GM19023 (cell line): ENCODE data around the gene MFGE8.

ENCODE experiments used
- ATAC-seq: cut with Tn5 transposase; IDR thresholded peaks from one replicate; pipeline ENCODE4 v1.9.1; 2021; ENCODE audit warnings: mild to moderate bottlenecking, moderate library complexity; ENCODE audit not compliant: unreplicated experiment

Gene MFGE8

DNA sequence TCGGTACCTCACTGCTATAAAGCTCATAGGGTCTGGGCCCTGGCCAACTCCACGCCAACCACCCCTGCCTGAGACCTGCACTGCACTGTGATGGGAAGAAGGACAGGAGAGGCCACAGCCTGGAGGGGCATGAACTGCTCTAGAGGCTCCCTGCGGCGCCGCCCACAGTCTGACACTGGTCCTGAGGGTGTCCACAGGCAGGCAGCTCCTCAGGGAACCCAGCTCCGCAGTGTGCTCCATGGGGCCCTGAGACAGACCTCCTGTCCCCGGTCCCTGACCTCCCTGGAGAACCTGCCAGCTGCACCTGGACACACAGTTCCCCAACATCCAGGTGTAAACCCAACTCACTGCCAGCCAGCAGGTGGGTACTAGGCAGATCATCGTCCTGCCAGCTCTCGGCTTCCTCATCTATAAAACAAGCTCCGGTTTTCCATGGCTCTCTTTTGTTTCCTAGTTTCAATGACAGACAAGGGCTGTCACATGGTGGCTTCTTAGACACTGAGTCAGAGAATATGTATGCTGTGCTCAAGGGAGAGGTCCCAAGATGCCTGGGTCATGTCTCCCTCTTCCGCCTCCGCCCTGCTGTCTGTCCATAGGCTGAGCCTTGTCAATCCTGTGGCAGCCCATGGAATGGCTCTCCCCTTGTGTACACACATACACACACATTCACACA is 12.7 kb downstream of the MFGE8 start:
- ATAC-seq = no peak

DNA sequence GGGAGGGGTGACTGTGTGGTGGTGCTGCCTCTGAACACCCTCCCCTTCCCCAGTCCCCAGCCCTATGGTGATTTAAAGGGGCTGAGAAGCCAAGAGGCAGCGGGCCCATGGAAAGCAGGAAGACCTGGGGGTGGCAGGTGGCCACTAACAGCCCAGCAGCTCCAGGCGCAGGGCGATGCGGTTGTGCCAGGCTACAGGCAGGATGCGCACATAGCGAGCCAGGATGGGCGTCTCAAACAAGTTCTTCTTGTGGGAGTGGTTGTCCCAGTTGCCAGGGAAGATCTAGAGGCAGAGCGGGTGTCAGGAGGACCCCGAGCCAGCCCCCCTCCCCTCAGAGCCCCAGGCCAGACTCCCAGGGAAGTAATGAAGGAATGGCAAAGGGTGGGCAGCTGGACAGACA is 13.9 kb downstream of the MFGE8 start:
- ATAC-seq = no peak

GRCh38 chr15:88898736-88899135 is 14.4 kb downstream of the MFGE8 start:
- ATAC-seq = no peak

GRCh38 chr15:88897456-88898194 is 15.6 kb downstream of the MFGE8 start:
- ATAC-seq = no peak

GRCh38 chr15:88897142-88897455 is 16.1 kb downstream of the MFGE8 start:
- ATAC-seq = no peak

- no peak for ATAC-seq
These were observed 16.7 kb downstream of the MFGE8 start for GRCh38 chr15:88896333-88897033.

GRCh38 chr15:88894819-88895767 is 18.1 kb downstream of the MFGE8 start, which contains the start of gene HAPLN3:
Gene HAPLN3, minus strand, starts transcription at chr15:88895544. Its CDS starts 8,246 bp downstream, at chr15:88887298.
- peak; percentile 49 for ATAC-seq

- ATAC-seq = no peak
These were observed 18.8 kb downstream of the MFGE8 start for GRCh38 chr15:88894348-88894818.

DNA sequence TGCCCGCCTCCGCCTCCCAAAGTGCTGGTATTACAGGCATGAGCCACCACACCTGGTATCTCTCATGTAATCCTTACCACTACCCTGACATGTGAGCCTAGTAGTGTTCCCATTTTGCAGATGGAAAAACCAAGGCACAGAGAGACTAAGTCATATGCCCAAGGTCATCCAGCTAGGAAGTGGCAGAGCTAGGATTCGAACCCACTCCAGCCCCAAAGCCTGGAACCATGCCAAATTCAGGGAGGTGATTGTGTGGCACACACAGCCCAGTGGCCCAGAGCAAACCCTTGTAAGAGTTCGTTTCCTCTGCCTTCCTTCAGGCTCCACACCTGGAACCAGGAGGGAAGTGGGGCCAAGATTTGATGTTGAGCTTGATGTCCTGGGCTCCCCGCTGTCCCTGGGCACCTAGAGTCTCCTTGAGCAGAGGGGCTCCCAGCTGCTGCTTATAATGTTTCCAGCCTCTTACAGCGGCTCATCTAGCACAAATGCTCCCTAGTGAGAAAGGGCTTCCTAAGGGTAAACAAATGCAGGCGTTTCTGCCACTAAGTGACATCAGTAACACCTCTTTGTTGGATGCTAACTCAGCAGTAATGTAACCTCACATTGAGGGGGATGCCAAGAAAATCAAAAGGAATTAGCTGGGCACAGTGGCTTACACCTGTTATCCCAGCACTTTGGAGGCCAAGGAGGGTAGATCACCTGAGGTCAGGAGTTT is 21.5 kb downstream of the MFGE8 start:
- no peak for ATAC-seq

- no peak for ATAC-seq
These were observed 22.7 kb downstream of the MFGE8 start for GRCh38 chr15:88890495-88890894.

- ATAC-seq = no peak
These were observed 24.5 kb downstream of the MFGE8 start for GRCh38 chr15:88888719-88889118.

GRCh38 chr15:88887068-88887580 is 26.1 kb downstream of the MFGE8 start:
- no peak for ATAC-seq

DNA sequence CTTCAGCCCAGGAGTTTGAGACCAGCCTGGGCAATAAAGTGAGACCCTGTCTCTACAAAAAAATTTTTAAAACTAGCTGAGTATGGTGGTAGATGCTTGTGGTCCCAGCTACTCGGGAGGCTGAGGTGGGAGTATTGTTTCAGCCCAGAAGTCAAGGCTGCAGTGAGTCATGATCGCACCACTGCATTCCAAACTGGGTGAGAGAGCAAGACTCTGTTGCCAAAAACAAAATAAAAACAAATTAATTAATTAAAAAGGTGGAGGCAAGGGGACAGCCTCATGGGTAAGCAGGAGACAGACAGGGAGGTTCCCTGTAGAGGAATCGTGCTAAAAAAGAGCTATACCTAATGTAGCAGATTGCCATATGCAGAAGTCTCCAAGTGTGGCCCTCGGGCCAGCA is 30.4 kb downstream of the MFGE8 start:
- no peak for ATAC-seq

DNA sequence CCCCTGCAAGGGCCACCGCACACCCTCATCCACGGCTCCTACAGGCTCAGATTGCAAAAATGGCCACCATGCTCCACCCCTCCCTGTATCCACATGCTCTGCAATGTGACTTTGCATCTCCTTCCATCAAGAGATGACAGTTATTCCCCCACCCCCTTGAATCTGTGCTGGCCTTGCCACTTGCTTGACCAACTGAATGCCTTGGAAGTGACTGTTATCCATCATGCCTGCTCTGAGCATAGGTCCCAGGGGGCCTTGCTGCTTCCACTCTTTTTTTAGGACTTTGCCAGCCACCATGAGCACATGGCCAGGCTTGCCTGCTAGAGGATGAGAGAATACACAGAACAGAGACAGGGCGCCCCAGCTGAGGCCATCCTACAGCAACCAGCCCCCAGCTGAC is 31.4 kb downstream of the MFGE8 start:
- no peak for ATAC-seq

DNA sequence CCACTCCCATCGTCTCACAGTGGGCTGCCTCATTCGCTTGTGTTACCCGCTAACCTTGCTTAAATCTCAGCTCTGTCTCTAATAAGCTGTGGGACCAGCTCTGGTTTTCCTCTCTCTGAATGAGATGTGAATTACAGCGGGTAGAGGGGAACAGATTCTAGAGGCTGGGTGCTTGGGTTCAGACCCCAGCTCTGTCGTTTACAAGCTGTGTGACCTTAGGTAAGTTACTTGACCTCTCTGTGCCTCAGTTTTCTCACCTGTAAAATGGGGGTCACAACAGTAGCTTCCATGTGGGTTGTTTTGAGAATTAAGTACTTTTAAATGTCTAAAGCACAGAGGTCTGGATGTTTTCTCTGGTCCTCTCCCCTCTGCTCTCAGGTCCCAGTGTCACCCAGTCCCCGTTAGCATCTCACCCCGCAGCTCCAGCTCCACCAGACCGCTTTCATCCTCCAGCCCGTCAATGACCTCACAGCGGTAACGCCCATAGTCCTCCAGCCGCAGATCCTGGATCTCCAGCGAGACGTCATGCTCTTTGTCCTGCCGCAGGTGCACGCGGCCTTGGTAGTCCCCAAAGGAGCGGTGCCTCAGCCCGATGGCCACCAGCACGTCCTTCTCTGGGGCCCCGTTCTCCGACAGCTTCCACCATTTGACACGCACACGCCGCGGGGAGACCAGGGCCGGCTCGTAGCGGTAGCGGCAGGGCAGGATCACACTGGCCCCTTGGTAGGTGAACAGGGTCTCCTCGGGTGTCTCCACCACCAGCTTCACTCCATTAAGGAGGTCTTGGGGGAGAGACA is 32.0 kb downstream of the MFGE8 start:
- ATAC-seq = no peak

- ATAC-seq = no peak
These were observed 34.4 kb downstream of the MFGE8 start for GRCh38 chr15:88878720-88879184.

GRCh38 chr15:88877906-88878305 is 35.3 kb downstream of the MFGE8 start:
- ATAC-seq = no peak

DNA sequence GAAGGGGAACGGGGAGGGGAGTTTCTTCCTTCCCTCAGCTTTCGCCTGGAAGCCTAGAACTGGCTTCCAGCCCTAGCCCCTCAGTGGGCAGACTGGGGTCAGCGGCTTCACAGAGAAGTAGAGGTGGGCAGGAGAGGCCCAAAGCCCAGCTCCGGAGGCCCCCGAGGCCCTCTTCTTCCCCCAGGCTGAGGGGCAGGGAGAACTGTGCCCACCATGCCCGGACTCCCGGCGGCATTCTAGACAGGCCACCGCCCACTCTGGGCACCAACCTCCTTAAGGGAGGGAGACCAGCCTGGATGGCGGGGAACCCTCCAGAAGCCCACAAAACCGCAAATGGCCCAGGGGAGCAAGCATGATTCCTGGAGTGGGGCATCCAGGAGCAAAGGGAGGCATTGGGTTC is 35.8 kb downstream of the MFGE8 start:
- ATAC-seq = no peak

- ATAC-seq = no peak
These were observed 36.6 kb downstream of the MFGE8 start for GRCh38 chr15:88876573-88876972.
